Activated CD4-positive, alpha-beta T cell treated with anti-CD3 and anti-CD28 coated beads, Interleukin-2, amount 50 U/mL, for 48 hours (primary cell): ENCODE measurements around the gene CHPT1.
"Not testable (repeated sequence)": the region's sequence is repeated elsewhere in the genome, so short reads cannot be mapped to it uniquely, and the experiment has no call there.

Experiments
- DNase-seq, 2 experiments: peaks; one replicate each; pipeline ENCODE4 v3.0.0-alpha.2; 2020

CHPT1 gene

DNA sequence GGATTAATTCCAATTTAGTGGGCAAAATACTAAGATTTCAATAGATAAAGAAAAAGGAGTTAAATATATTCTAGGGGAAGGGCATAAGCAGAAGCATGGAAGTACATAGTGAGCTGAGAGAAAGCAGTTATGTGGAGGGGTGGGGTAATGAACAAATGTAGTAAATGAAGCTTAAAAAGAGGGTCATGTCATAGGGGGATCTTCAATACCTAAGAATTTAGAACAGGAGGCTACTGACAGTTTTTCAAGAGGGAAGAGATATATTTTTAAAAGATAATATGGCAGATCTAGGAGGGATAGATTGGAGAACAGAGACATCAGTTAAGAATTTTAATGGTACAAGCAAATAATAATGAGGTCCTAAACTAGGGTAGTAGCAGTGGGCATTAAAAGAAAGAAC, 32.4 kb downstream of the CHPT1 start:
- no peak for DNase-seq

DNA sequence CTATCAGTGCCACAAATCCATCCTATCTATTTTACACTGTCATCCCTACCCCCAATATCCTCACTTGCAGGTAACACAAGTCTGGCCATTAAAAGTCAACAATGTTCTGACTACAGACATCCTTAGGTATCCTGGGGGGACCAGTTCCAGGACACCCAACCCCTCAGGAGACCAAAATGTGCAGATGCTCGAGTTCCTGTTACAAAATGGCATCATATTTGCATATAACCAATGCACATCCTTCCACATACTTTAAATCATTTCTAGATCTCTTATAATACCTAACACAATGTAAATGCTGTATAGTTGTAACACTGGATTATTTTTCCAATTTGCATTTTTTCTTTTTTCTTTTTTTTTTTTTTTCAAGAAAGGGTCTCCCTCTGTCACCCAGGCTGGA, 34.9 kb downstream of the CHPT1 start:
- no peak for DNase-seq

DNA sequence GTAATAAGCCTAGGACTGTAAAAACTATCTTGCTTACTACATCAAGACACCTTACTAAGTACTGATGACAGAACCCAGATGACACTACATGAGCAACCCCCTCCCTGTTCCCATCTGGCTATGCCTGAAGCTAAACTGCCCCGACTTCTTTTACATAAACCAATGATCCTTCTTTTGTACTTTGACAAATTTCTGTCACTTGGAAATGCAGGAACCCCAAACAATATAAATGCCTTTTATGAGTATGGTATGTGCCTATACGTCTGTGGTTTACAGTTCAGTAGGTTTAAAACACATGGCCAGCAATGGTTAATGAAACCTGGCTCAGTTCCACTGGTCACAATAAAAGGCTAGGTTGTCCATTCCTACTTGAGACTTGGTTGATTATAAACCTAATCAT, 35.7 kb downstream of the CHPT1 start:
- no peak for DNase-seq

DNA sequence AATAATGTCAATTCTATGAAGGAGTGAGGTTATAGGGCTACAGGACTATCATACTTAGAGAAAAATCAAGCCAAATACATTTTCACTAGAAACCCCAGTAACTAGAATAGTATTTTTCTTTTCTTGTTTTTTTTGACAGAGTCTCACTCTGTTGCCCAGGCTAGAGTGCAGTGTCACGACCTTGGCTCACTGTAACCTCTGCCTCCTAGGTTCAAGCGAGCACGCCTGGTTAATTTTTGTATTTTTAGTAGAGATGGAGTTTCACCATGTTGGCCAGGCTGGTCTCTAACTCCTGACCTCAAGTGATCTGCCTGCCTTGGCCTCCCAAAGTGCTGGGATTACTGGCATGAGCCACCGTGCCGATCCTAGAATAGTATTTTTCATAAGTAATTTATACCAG, 37.0 kb downstream of the CHPT1 start:
- DNase-seq, result not testable (repeated sequence)

DNA sequence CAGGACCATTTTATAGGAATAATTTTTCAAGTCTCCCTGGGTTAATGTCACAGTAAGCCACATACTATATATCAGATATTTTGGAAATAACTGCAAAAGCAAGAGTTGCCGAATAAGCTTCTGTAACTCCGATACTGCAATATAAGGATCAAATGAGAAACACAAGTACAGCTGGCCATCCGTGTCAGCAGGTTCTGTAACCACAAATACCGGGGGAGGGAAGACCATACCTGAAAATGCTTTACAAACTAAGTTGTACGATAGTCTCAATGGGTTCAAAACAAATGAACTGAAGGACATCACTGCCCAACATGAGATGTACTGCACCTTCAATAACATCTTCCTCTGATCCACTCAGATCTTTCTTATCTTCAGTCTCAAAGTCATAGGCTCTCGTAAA, 40.0 kb downstream of the CHPT1 start:
- no peak for DNase-seq

DNA sequence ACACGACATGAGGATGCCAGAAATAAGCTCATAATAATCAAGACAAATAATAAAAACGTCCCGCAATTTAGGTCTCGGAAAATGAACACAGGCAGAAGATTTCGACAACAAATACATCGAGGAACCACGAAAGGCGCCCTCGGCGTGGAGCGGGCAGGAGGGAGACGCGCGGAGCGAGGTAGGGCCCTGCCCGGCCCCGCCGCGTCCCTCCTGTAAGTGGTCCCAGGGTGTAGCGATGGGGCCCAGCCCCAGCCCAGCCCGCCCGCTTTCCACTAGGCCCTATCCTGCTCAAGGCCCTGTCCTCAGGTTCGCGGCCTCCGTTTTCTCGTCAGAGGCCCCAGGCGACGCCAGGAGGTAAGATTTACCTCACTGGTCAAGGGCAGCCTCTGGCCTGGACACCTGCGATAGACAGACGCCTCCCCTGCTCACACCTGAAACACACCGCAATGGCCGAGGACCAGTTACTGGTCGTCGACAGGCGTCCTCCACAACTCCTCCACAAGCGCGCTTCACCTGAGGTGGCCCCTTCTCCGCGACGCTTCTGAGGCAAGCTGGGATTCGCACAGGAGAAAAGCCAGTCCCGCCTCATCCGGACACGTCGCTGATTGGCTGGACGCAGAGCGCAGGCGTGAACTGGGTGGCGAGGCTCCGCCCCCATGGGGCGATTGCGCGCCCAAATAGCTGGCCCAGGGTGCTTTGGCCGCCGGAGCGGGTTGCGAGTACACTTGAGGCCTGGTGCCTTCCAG, 41.7 kb downstream of the CHPT1 start, which contains the start of gene SYCP3:
SYCP3 (minus strand) TSS at position 543 of the 746 bp plus-strand sequence. CDS start 1,527 bp downstream, outside the sequence.
- no peak for DNase-seq

DNA sequence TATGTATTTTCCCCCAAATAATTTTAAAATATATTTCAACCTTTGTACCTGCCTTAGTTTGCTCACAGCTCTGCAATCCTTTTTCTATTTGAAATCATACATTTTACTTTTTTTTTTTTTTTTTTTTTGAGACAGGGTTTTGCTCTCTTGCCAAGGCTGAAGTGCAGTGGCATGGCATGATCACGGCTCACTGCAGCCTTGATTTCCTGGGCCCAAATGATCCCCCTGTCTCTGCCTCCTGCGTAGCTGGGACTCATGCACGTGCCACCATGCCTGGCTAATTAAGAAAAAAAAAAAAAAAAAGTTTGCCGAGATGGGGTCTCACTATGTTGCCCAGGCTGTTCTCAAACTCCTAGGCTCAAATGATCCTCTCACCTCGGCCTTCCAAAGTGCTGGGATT, 43.1 kb downstream of the CHPT1 start:
- DNase-seq, result no peak

DNA sequence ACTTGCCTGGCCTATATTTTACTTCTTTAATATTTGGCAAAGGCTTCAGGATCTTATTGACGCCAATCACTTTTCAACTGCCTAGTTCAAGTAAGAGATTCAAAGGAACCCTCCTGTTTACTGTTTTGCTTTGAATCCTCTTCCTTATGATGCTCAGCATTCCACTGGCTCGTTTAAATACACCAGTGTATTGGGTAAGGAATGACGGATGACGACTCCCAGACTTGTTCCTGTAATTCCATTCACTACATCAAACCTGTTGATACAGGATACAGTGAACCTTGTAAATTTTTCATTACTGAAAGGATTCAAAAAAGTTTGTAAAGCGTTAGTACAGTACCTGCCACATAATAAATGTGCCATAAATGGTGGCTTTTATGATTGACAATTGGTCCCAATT, 43.5 kb downstream of the CHPT1 start:
- no peak for DNase-seq

DNA sequence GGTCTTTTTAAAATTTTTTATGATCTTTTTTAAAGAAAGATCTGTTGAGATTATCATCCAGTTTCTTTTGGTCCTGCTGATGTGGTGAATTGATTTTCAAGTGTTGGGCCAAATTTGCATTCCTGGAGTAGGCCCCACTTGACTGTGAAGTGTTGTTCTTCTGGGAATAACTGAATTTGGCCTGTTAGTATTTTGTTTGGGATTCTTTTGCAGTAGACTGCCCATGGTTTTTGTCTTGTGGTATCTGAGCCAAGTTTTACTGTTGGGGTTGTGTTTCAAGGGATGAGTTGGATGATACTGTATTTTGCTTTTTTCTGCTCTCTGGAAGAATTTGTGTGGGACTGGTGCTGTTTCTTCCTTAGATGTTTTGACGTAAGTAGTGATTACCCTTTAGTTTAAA, 45.8 kb downstream of the CHPT1 start:
- DNase-seq, result no peak

DNA sequence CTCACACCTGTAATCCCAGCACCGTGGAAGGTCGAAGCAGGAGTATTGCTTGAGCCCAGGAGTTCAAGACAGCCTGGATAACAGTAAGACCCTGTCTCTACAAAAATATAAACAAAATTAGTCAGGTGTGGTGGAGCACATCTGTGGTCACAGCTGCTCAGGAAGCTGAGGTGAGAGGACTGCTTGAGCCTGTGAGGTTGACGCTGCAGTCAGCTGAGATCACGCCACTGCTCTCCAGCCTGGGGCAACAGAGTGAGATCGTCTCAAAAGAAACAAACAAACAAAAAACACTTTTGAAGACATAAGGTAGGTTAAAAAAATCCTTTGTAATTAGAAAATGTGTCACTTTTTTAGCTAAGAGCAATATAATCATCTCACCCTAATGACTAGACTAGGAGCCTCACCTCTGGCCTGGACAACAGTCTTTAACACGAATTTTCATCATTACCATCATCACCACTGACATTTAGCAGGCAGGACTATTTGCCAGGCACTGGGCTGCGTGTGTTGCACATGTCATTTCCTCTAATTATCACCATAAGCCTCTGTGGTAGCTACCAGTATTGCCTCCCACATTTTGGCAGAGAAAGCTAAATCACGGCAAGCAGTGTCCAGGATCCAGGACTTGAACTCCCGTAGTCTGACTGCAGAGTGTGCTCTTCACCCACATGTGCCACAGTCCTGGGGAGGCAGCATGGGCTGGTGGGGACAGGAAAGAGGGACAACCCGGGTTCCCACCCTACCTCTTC, 46.5 kb downstream of the CHPT1 start:
- DNase-seq, result no peak

DNA sequence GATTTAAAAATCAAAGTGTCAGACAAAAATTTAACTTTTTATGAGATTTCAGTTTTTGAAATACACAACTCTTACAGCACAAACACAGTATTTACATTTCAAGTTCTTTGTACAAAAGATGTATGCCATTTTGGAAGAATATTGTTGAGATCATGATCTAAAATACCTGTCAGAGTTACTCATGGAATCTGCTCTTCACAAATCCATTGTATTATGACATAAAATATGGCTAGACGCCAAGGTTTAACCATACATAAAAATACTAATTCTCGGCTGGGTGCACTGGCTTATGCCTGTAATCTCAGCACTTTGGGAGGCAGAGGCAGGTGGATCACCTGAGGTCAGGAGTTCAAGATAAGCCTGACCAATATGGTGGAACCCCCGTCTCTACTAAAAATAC, 48.0 kb downstream of the CHPT1 start:
- DNase-seq, result no peak

DNA sequence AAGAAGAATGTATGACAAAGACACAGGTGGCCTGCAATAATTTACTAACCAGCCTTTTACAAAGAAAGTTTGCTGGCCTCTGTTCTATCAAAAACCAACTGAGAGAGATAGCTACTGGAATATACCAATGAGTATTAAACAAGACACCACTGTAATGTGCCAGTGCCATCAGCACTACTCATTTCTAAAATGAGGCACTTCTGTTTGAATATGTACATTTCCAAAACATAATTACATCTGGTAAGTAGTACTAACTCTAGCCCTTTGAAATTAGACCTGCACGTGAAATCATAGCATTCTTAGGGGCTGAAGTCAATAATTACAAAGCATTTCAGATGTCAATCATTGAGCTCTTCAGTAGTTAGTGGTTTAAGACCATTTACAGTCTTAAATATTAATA, 48.8 kb downstream of the CHPT1 start:
- DNase-seq, result no peak

DNA sequence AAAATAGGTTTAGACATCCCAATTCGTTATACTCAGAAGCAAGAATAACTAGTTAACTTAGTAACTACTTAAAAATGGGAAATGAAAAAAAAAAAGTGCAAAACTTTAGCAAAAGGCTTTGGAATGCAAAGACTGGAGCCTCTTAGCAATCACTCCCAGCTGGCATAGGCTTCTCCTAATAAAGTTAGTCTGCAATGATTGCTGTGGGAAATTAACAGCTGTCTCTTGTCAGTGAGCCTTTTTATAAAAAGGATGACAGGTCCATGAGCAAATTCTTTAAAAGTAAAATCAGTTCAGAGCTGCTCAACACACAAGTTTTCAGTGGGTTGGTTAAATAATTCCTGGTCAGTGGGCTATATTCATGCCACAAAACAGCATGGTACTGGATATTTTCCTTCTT, 49.2 kb downstream of the CHPT1 start:
- no peak for DNase-seq

DNA sequence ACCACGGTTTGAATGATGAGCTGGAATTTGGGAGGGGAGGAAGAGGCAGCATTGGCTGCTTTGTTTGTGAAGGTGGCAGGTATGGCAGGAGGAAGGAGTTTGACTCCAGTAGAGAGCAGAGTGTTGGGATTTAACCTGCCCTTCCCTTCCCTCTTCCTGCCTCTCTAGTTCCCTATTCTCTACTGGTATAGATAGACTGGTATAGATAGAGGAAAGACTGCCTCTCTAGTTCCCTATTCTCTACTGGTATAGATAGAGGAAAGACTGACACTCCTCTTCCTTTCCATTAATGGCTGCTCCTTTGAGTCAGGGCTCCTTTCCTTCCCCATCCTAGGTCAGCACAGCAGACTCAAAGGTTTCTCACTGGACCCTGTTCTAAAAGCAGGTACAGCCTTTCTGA, 50.3 kb downstream of the CHPT1 start:
- no peak for DNase-seq

DNA sequence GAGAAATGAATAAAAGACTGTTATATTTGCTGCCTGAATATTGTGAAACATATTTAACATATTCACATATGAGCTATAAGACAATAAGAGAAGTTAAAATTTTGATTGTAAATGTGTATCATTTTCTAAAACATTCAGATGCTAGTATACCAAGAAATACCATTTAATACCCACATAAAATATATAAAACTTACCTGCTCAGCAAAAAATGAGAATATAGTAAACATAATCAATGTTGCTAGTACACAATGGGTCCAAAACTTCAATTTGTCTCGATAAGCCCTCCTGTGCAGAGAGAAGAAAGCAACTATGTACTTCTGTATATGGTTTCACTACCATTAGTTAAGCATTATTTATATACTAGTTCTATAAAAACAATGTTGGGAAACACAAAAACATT, 51.5 kb downstream of the CHPT1 start:
- DNase-seq, result no peak

DNA sequence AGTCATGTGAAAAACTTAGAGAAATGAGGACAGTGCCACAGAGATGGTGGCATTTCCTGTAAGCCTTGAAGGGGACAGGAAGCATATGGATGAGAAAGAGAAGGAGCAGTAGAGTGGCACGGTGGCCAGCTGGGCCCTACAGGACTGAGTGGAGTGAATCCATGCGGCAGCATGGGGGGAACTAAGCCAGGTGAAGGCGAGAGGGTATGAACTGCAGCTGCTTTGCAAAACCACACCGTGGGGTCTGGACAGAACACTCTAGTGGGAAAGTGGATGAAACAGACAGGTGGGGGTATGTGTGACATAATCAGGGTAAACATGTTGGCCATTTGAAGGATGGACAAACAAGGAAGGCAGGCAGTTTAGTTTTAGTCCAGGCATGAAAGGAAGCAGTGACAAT, 52.2 kb downstream of the CHPT1 start:
- DNase-seq, result no peak

DNA sequence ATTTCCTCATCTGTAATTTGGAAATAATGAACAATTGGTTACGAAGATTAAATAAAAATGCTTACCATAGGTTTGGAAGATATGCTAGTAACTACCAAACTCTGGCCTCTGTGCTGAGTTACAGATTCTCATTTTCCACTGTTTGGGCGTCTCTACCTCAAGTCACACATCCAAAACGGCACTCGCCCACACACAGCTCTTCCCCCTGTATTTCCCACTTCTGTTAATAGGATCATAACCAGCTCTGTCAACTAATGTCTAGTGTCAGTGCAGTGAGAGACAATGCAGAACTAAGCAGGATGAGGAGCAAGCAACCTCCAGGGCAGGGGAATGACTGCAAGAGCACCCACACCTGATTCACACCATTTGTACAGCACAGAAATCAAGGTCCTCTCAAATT, 52.7 kb downstream of the CHPT1 start:
- no peak for DNase-seq

DNA sequence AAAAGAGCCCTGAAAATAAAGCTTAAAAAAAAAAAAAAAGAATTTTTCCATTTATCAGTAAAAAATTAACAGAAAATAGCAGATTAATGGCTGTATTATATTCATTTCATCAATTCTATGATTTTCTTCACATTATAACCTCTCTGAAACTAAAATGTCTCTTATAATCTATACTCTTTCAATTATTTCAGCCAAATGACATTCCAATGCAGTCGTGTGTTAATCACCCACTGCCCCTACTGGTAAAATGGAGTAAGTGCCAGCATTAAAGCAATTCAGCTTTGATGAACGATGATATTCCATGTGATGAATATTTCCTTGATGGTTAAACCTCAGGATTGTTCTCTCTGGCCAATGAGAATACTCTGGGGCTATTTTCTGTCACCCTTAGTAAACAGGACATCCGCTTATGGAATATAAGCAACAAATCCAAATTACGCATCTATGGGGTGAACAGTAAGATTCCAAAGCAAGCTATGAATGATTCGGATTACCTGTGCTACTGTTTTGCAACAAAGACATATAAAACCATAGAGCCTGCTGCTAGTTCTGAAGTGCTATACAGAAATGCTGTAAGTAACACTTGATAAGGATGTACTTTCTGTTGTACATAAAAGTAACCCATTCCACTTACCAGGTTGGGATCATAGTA, 62.1 kb downstream of the CHPT1 start:
- DNase-seq, result no peak

DNA sequence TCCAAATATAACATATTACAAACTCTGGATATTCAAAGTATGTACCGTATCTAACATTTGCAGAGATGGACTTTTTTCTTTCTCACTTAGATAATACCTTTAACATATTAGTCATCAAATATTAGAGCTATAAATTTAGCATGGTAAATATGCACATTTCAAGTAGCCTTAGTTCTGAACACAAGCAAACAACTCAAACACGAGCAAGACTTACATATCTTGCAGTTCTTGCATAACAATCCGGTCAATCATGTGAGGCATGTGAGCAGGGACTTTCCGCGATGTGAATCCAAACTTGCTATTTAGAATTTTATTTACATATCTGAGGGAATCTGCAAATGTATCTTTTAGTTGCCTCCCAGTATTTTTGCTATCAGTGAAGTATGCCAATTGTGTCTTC, 63.9 kb downstream of the CHPT1 start:
- DNase-seq, result no peak

DNA sequence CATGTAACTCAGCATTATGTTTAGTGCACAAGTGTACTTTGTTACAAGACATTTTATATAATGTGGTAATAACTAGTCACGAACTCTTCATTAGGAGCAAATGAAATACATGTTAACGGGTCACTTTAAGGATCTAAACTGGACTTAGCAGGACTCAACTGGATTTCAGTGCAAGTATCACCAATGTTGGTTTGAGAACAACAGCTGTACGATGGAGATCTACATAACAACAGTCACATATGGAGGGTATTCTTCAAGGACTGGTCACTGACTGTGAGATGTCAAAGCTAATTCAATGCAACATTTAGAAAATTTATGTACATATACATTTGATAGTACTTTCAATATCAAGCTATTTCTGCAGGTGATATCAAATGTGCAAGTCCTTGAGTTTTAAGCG, 64.3 kb downstream of the CHPT1 start:
- DNase-seq, result no peak

DNA sequence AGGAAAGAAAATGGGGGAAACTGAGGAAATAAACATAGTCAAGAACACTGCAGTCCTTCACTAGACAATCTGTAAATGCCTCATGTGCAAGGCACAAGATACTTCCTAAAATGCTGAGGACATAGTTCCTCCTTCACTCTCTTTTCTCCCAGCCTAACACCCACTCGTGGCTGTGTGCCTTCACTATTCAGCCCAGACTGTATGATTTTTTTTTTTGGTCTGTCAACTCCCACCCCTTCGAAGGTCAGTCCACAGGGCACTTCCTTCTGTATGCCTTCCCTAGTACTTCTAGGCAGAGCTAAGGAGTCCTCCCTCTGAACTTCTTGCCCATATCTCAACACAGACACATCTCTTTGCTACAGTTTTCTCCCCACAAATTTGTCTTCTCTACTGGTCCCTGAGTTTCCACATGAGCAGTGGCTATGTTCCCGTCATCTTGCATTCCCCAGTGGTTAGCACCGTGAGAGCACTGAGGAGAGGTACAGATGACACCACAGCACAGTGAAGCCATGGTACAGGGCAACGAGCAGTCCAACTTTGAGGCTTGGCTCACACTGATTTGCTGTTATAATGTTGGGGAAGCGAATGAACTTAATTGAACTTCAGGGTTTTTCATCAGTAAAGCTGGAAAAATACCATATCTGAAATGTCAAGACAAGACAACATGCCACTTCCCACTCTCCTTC, 65.9 kb downstream of the CHPT1 start:
- DNase-seq, result no peak

DNA sequence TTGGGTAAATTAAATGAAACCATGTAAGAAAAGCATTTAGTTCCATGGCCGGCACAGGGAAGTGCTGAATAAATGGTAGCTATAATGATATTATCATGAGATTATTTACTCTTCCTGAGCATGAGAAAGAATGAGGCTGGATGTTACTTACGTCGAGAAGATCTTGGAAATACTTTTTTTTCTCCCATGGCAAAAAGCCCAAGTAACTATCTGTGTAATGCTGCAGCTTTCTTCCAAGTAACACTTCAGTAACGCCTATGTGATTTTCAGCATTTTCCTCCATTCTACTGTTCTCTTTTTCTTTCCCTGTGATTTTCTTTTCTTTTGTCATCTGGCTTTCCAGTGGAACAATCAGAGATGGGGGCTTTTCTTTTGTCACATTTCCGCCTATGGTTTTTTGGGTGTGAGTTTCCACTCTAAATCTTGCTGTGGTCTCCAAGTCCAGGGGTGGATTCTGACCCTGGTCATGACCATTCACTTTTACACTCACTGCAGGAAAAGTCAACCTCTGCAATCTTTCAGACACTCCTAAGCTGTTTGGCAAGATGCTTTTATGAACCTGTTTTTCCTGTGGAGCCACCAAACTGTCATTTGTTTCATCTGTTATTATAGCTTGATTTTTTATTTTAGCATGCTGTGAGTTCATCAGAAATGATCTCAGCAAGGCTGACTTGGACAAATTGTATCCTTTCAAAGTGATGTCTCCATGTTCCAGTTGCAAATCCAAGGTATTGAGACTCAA, 66.8 kb downstream of the CHPT1 start:
- DNase-seq, result no peak

DNA sequence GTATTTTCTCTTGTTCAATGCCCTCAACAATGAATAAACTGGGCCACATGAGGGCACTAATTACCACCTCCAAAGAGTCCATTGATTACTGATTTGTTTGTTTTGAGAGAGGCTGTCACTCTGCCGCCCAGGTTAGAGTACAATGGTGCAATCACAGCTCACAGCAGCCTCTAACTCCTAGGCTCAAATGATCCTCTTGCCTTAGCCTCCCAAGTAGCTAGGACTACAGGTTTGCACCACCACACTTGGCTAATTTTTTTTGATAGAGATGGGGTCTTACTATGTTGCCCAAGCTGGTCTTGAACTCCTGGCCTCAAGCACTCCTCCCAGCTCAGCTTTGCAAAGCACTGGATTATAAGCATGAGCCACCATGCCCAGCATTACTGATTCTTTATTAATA, 70.1 kb downstream of the CHPT1 start:
- DNase-seq, result no peak
